Heart right ventricle (tissue), 16 donors: ENCODE data around the gene C1QTNF1. TPM values are rescaled to one million over a fixed set of nuclear protein-coding genes. Genes with fewer than 3 reads are reported as not detected.
A peak's percentile ranks its signal among the peaks of the same experiment; 100 is the strongest.
"Not testable (repeated sequence)": the region's sequence is repeated elsewhere in the genome, so short reads cannot be mapped to it uniquely, and the experiment has no call there.

Source experiments
- ATAC-seq, 8 donors: fragments of 200-7000 bp; cut with Tn5 transposase; one replicate each; pipeline ENCODE4 v1.9.1; 2020; ENCODE audit warnings: mild to moderate bottlenecking in 8 of 8, moderate library complexity in 8 of 8, moderate number of reproducible peaks in 1 of 8
- DNase-seq, 2 donors: peaks; one replicate each; pipeline ENCODE4 v3.0.0-alpha.2; 2020
- H3K27ac ChIP-seq, 10 donors: fragments of 200-600 bp; sonication (generic) in 2 of 10; one replicate each; pipeline versions ENCODE4 v1.5.0 to v1.8.0; 2020 to 2022; ENCODE audit warnings: mild to moderate bottlenecking in 3 of 10
- H3K27me3 ChIP-seq, 7 donors: fragments of 200-600 bp; one replicate each; pipeline ENCODE4 v1.8.0; 2021 to 2022; ENCODE audit warnings: mild to moderate bottlenecking in 2 of 7
- H3K36me3 ChIP-seq, 9 donors: fragments of 200-600 bp; sonication (generic) in 1 of 9; one replicate each; pipeline versions ENCODE4 v1.5.0 to v1.8.0; 2020 to 2022; ENCODE audit warnings: mild to moderate bottlenecking in 2 of 9
- H3K4me1 ChIP-seq, 9 donors: fragments of 200-600 bp; sonication (generic) in 1 of 9; one replicate each; pipeline versions ENCODE4 v1.5.0 to v1.8.0; 2020 to 2022; ENCODE audit warnings: mild to moderate bottlenecking in 4 of 9
- H3K4me3 ChIP-seq, 10 donors: fragments of 200-600 bp; sonication (generic) in 2 of 10; one replicate each; pipeline versions ENCODE4 v1.5.0 to v1.8.0; 2020 to 2022; ENCODE audit warnings: mild to moderate bottlenecking in 7 of 10, moderate library complexity in 2 of 10
- H3K9me3 ChIP-seq, 11 donors: fragments of 200-600 bp in 10 of 11; sonication (generic) in 2 of 11; one replicate each; pipeline versions ENCODE4 v1.5.0 to v1.8.0; 2013 to 2022; ENCODE audit warnings: mild to moderate bottlenecking in 2 of 11, control low read depth in 1 of 11, moderate library complexity in 1 of 11
- CTCF ChIP-seq, 9 donors: fragments of 200-600 bp; sonication (generic) in 2 of 9; IDR thresholded peaks; one replicate each; pipeline versions ENCODE4 v1.5.0 to v1.8.0; 2021 to 2022; ENCODE audit warnings: antibody characterized with exemption in 9 of 9, mild to moderate bottlenecking in 5 of 9, moderate library complexity in 1 of 9
- WGBS, 2 donors: extraction: QIAGEN DNeasy Blood & Tissue Kit; methylation state at CpG; one replicate each; pipeline ENCODE4 v1.1.7; 2013; ENCODE audit warnings: inconsistent platforms in 1 of 2; 5-methylcytosine and 5-hydroxymethylcytosine counted together
- intact Hi-C, 10 donors: fragments of 100-400 bp; cut with DNase I; formaldehyde crosslinking; loops; one replicate each; pipeline versions ENCODE4 v1.11.1 to v1.14.2; 2022
- polyA plus RNA-seq, 2 donors: library from polyadenylated mRNA; stranded (reverse); fragments of 200-250 nt; gene quantifications; one replicate each; pipeline ENCODE4 v1.2.3, GENCODE V29; 2013
- total RNA-seq, 10 donors: library from RNA; stranded (reverse); fragmentation: NEBNext Ultra II Directional in 3 of 10; extraction: Animal tissue kit (Norgen Biotek cat#: 25700) in 3 of 10; gene quantifications; one replicate each; pipeline versions ENCODE4 v1.2.1 to v1.2.4, GENCODE V29; 2021 to 2023
- donor health status: Arrhythmogenic right ventricular cardiomyopathy.
- donor health status: ischemic (EF 13 %, LVEDD 7.1; RV severe dilation, severe dysfunction).
- donor health status: healthy with polysubstance abuse.
- donor health status: DM: no; HTN: yes; CAD: no.
- donor health status: DM: no; HTN: no; CAD: no.
- donor health status: ischemic (EF 25% LVEDD 6.9; RV normal size, moderate dysfunction).
- donor health status: ischemic (EF 25% LVEDD 5.7; RV mildly dilated, moderate dysfunction).
- donor health status: healthy.
- donor health status: DM: yes; HTN: yes; CAD: no.
- donor health status: Ischemic cardiomyopathy.
- donor health status: ischemic (EF 35%, LVEDD 5.7; RV mildly dilated, moderate dysfunction).
- donor health status: nonischemic (EF 11% LVEDD 7.7; RV severe dilation, severe dysfunction).
- donor health status: DM: yes; HTN: yes; CAD: no.
- donor health status: PGD.
- donor health status: ischemic (EF 29% LVEDD 5.4; RV normal size, mild dysfunction).
- donor health status: nonischemic (EF 23%, LVEDD 6.1; RV moderate dilation, normal function).

The C1QTNF1 gene
- total and polyA plus RNA-seq, 12 donors, result 29.3 to 685 (median 67.3) TPM

GRCh38 chr17:79071161-79071740 lies 47.3 kb downstream of the C1QTNF1 start:
- ATAC-seq (no peak), DNase-seq (no peak)
- Histone ChIP-seq H3K27ac (no peak overlapping the region), H3K4me1 (peaks cover 6 to 20% (median 12%) of the 10 kb centered on the region in 9 donors), H3K36me3 (no peaks in the 10 kb centered on the region), H3K4me3 (no peak overlapping the region), H3K9me3 (no peaks in the 10 kb centered on the region), H3K27me3 (no peaks in the 10 kb centered on the region)
- TF ChIP-seq CTCF (IDR thresholded peaks at IDR 0.05), result no peak
- intact Hi-C loops, result loop anchor here in 1 of 10 donors (10.0 kb wide), 1 partner anchor 46 kb away; the partner anchor contains the start of gene C1QTNF1
- 88 to 90% methylated on average over 6 of the region's 6 CpGs for WGBS, 2 donors

GRCh38 chr17:79072544-79072943 lies 48.6 kb downstream of the C1QTNF1 start:
- Histone ChIP-seq H3K36me3 (peaks cover 0 to 4% (median 2%) of the 10 kb centered on the region in 9 donors), H3K27ac (no peak overlapping the region), H3K27me3 (no peaks in the 10 kb centered on the region), H3K4me1 (peaks cover 6 to 29% (median 12%) of the 10 kb centered on the region in 9 donors), H3K9me3 (no peaks in the 10 kb centered on the region), H3K4me3 (no peak overlapping the region)
- 90 to 91% methylated on average over 10 of the region's 10 CpGs for WGBS, 2 donors
- no peak for ATAC-seq
- DNase-seq, result no peak
- intact Hi-C loops, result loop anchor here in 1 of 10 donors (10.0 kb wide), 1 partner anchor 48 kb away; the partner anchor contains the start of gene C1QTNF1
- no peak for TF ChIP-seq CTCF (IDR thresholded peaks at IDR 0.05)

- peaks cover 0 to 10% (median 8%) of the 10 kb centered on the region in 9 donors for H3K36me3 ChIP-seq
- H3K4me1 ChIP-seq, result peaks cover 6 to 29% (median 12%) of the 10 kb centered on the region in 9 donors
- no peak overlapping the region for H3K4me3 ChIP-seq
- no peak overlapping the region for H3K27ac ChIP-seq
- WGBS, 2 donors, result 95 to 97% methylated on average over 8 of the region's 8 CpGs
- H3K9me3 ChIP-seq, result no peaks in the 10 kb centered on the region
- no peak for TF ChIP-seq CTCF (IDR thresholded peaks at IDR 0.05)
- ATAC-seq (no peak), DNase-seq (no peak)
- H3K27me3 ChIP-seq, result no peaks in the 10 kb centered on the region
- intact Hi-C loops, result loop anchor here in 1 of 10 donors (10.0 kb wide), 1 partner anchor 48 kb away; the partner anchor contains the start of gene C1QTNF1
Observed at GRCh38 chr17:79073016-79073705, 49.2 kb downstream of the C1QTNF1 start.

- Histone ChIP-seq H3K36me3 (peaks cover 0 to 15% (median 12%) of the 10 kb centered on the region in 9 donors), H3K4me1 (peaks cover 6 to 29% (median 12%) of the 10 kb centered on the region in 9 donors), H3K27me3 (no peaks in the 10 kb centered on the region), H3K4me3 (no peak overlapping the region), H3K27ac (no peak overlapping the region), H3K9me3 (no peaks in the 10 kb centered on the region)
- intact Hi-C loops, result loop anchor here in 2 of 10 donors (2.0 to 10.0 kb wide), 2 partner anchors 27 to 49 kb away; partner anchors contain the start of gene C1QTNF1 (in 1 of the 2)
- TF ChIP-seq CTCF (IDR thresholded peaks at IDR 0.05), result no peak
- no peak for ATAC-seq
- DNase-seq, result no peak
- WGBS, 2 donors, result 93 to 94% methylated on average over 6 of the region's 6 CpGs
Observed at GRCh38 chr17:79073706-79074088, 49.7 kb downstream of the C1QTNF1 start.

- H3K9me3 ChIP-seq, DNase-seq, H3K27me3 ChIP-seq, ATAC-seq: not testable (repeated sequence)
- Histone ChIP-seq H3K36me3 (peaks cover 0 to 20% (median 15%) of the 10 kb centered on the region in 9 donors), H3K27ac (peak overlapping the region in 8 of 10 donors; percentile 3 to 94 (median 70)), H3K4me3 (peak overlapping the region in 8 of 10 donors; percentile 78 to 92 (median 82)), H3K4me1 (peaks cover 6 to 29% (median 12%) of the 10 kb centered on the region in 9 donors)
- intact Hi-C loops, result loop anchor here in 2 of 10 donors (2.0 to 10.0 kb wide), 2 partner anchors 27 to 49 kb away; partner anchors contain the start of gene C1QTNF1 (in 1 of the 2)
- WGBS, 2 donors, result 72 to 75% methylated on average over 22 of the region's 22 CpGs
Observed at GRCh38 chr17:79074121-79074648, 50.2 kb downstream of the C1QTNF1 start.
